ENCODE results near the gene MYO7A. TPM values are rescaled to one million over a fixed set of nuclear protein-coding genes. Genes with fewer than 3 reads are reported as not detected.

Gene MYO7A
- total RNA-seq, 2 donors from 2014 or later, result 10.4 to 12.9 TPM

DNA sequence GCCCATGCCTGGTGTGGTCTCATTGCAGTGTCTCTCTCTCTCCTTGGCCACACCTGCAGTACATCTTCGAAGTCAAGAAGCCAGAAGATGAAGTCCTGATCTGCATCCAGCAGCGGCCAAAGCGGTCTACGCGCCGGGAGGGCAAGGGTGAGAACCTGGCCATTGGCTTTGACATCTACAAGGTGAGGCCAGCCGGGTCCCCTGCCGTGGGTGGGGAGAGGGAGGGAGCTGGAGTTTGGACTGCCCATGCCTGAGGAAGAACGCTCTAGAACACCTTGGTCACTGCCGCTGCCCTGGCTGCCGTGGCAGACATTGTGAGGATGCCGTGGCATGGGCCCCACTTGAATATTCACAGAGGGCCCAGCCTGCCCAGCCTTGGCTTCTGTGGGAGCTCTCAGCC lies 9.1 kb upstream of the MYO7A start:
- no peak for DNase-seq
- no peak for ATAC-seq
- 86 to 88% methylated on average over 10 to 12 of the region's 12 CpGs for WGBS, 2 donors

DNA sequence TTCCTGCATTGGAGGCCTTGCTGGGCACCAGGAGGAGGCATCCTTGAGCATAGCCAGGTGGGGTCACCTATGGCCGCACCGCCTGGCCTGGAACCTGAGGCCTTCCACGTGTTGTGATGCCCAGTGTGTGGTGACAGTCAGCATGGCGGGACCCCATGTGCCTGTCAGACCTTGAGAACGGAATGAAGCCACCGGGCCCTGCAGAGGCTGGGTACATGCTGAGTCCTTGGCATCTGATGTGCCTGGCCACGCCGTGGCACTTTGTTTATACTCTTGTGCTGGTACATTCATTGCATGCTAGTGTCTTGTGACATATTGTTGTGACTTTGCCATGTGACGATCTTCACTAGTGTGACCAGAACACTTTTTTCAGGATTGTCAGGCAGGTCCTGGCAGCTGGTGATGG lies 8.5 kb upstream of the MYO7A start:
- Histone ChIP-seq H3K27me3 (no peaks in the 10 kb centered on the region), H3K27ac (no peak overlapping the region), H3K4me3 (no peak overlapping the region), H3K9me3 (no peaks in the 10 kb centered on the region), H3K4me1 (no peaks in the 10 kb centered on the region), H3K36me3 (replicated peaks in 1 of 2; ENCODE audit: insufficient read depth in 1 of 2, low read depth in 2 of 2) (no peaks in the 10 kb centered on the region)
- no peak for DNase-seq
- 90 to 92% methylated on average over 6 to 9 of the region's 9 CpGs for WGBS, 2 donors
- TF ChIP-seq POLR2A (IDR thresholded peaks at IDR 0.05) (no peak), CTCF (IDR thresholded peaks at IDR 0.05) (no peak)
- ATAC-seq, result no peak
- intact Hi-C loops (cut with DNase I), result no loop called here

More for the DNA sequence above, 9.1 kb upstream of the MYO7A start:
- Histone ChIP-seq H3K4me1 (no peaks in the 10 kb centered on the region), H3K4me3 (no peak overlapping the region), H3K9me3 (no peaks in the 10 kb centered on the region), H3K27ac (no peak overlapping the region), H3K36me3 (replicated peaks in 1 of 2; ENCODE audit: insufficient read depth in 1 of 2, low read depth in 2 of 2) (no peaks in the 10 kb centered on the region), H3K27me3 (no peaks in the 10 kb centered on the region)
- TF ChIP-seq CTCF (IDR thresholded peaks at IDR 0.05) (no peak), POLR2A (IDR thresholded peaks at IDR 0.05) (no peak)
- intact Hi-C loops (cut with DNase I), result no loop called here

GRCh38 chr11:77120571-77120970 lies 7.5 kb upstream of the MYO7A start:
- WGBS, 2 donors, result 93 to 94% methylated on average over 19 of the region's 19 CpGs
- DNase-seq (no peak), ATAC-seq (no peak)
- Histone ChIP-seq H3K27ac (no peak overlapping the region), H3K36me3 (replicated peaks in 1 of 2; ENCODE audit: insufficient read depth in 1 of 2, low read depth in 2 of 2) (no peaks in the 10 kb centered on the region), H3K4me1 (no peaks in the 10 kb centered on the region), H3K27me3 (no peaks in the 10 kb centered on the region), H3K4me3 (no peak overlapping the region), H3K9me3 (no peaks in the 10 kb centered on the region)
- intact Hi-C loops (cut with DNase I), result loop anchor here (5.0 kb wide), 1 partner anchor 62 kb away; no protein-coding TSS in a partner anchor
- TF ChIP-seq POLR2A (IDR thresholded peaks at IDR 0.05), result no peak
- no peak for TF ChIP-seq CTCF (IDR thresholded peaks at IDR 0.05)

DNA sequence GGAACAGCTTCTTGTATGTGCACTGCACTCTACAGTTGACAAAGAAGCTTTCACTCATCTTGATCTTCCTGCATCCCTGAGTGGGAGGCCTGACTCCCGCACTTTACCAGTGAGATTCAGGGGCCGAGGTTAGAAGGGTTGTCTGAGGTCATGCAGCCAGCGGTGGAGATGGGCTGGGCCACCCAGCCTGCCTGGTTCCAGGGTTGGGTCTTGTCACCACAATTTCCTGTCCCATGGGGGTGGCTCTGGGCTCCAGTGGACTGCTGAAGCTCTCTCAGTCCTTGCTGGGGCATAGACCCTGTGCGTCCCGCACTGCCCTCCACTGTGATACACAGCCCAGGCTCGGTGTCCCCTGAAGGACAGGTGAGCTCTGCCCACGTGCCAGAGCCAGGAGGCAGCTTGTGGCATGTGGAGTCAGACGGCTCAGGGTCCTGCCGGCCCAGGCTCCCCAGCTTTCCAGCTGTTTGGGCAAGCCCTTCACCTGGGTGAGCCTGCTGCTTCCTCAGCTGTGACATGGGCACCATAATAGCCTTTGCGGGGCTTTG lies 6.9 kb upstream of the MYO7A start:
- DNase-seq (no peak), ATAC-seq (no peak)
- TF ChIP-seq CTCF (IDR thresholded peaks at IDR 0.05) (no peak), POLR2A (IDR thresholded peaks at IDR 0.05) (no peak)
- Histone ChIP-seq H3K27ac (no peak overlapping the region), H3K4me3 (no peak overlapping the region), H3K9me3 (no peaks in the 10 kb centered on the region), H3K27me3 (no peaks in the 10 kb centered on the region), H3K36me3 (replicated peaks in 1 of 2; ENCODE audit: insufficient read depth in 1 of 2, low read depth in 2 of 2) (no peaks in the 10 kb centered on the region), H3K4me1 (no peaks in the 10 kb centered on the region)
- intact Hi-C loops (cut with DNase I), result loop anchor here (5.0 kb wide), 1 partner anchor 61 kb away; no protein-coding TSS in a partner anchor
- 90% methylated on average over 2 to 10 of the region's 10 CpGs for whole genome bisulfite sequencing, 2 donors

Measured in body of pancreas (tissue), 4 donors.